HepG2 (cell line): ENCODE measurements around the gene PHF19. TPM values are rescaled to one million over a fixed set of nuclear protein-coding genes. Genes with fewer than 3 reads are reported as not detected.
A peak's percentile ranks its signal among the peaks of the same experiment; 100 is the strongest.

Source experiments
- ATAC-seq: fragments of 200-7000 bp; cut with Tn5 transposase; 3 replicates; pipeline ENCODE4 v1.9.1; 2020; ENCODE audit warnings: mild to moderate bottlenecking, moderate library complexity
- BruUV-seq: library from RNA; stranded (reverse); fragments of 400-500 nt; replicated peaks from 2 replicates; lab custom pipeline; 2021; lab: Mats Ljungman, UMichigan
- CTCF ChIA-PET: fragments of 300-600 bp; formaldehyde crosslinking; extraction: SDS; loops from one replicate; lab custom pipeline; 2021; ENCODE audit warnings: low total read pairs, inconsistent platforms, low intra/inter-chr PET ratio; lab: Yijun Ruan, JAX
- POLR2A ChIA-PET: fragments of 350-600 bp; sonication (Branson Sonifier 250); formaldehyde crosslinking; loops from one replicate; lab custom pipeline; 2020; ENCODE audit warnings: antibody characterized with exemption, inconsistent platforms; lab: Yijun Ruan, JAX
- DNase-seq: peaks from one replicate; pipeline ENCODE4 v3.0.0-alpha.2; 2015; ENCODE audit warnings: low spot score
- FAIRE-seq: peaks from 3 replicates; lab custom pipeline; 2011; peaks lifted over from hg19 to GRCh38; lab: Jason Lieb, UNC
- H2AFZ ChIP-seq: one replicate; pipeline ENCODE4 v1.6.1; 2011; ENCODE audit warnings: low read length, inconsistent platforms
- H3K27ac ChIP-seq: fragments of 300-600 bp; 3 replicates; pipeline ENCODE4 v1.8.0; 2011; ENCODE audit warnings: mixed run types, mild to moderate bottlenecking, mixed read lengths, low read length, inconsistent platforms; ENCODE audit not compliant: insufficient read depth; ENCODE audit errors: extremely low read length
- H3K27me3 ChIP-seq, 2 experiments: fragments of 200-600 bp in 1 of 2; 2 replicates in 1 of 2; 3 replicates in 1 of 2; pipeline versions ENCODE4 v1.6.0 to v1.8.0; 2011; ENCODE audit warnings: low read length in 2 of 2, mild to moderate bottlenecking in 2 of 2, moderate library complexity in 2 of 2, inconsistent platforms in 1 of 2; ENCODE audit not compliant: insufficient read depth in 2 of 2, control insufficient read depth in 1 of 2
- H3K36me3 ChIP-seq, 2 experiments: fragments of 200-600 bp in 1 of 2; replicated peaks in 1 of 2; 2 replicates in 1 of 2; 3 replicates in 1 of 2; pipeline versions ENCODE4 v1.5.1 to v1.8.0; 2011; ENCODE audit warnings: low read length in 2 of 2, inconsistent platforms in 1 of 2; ENCODE audit not compliant: insufficient read depth in 2 of 2, control insufficient read depth in 1 of 2
- H3K4me1 ChIP-seq: 2 replicates; pipeline ENCODE4 v1.5.1; 2012; ENCODE audit warnings: low read length, inconsistent platforms; ENCODE audit not compliant: insufficient read depth
- H3K4me2 ChIP-seq: 2 replicates; pipeline ENCODE4 v1.6.0; 2011; ENCODE audit warnings: low read depth, low read length, inconsistent platforms
- H3K4me3 ChIP-seq, 3 experiments: fragments of 200-600 bp in 1 of 3; sonication (generic), shearing (Covaris generic) in 1 of 3; replicated peaks in 1 of 3; 2 replicates each; pipeline ENCODE4 v1.5.1; 2011 to 2016; ENCODE audit warnings: low read length in 3 of 3, inconsistent platforms in 2 of 3, low read depth in 2 of 3, mild to moderate bottlenecking in 2 of 3, control low read depth in 1 of 3, mixed read lengths in 1 of 3; ENCODE audit not compliant: insufficient read depth in 1 of 3
- H3K79me2 ChIP-seq: one replicate; pipeline ENCODE4 v1.6.1; 2011; ENCODE audit warnings: low read length, inconsistent platforms; ENCODE audit not compliant: insufficient read depth
- H3K9ac ChIP-seq: 2 replicates; pipeline ENCODE4 v1.6.0; 2011; ENCODE audit warnings: mild to moderate bottlenecking, low read depth, low read length, inconsistent platforms; ENCODE audit not compliant: insufficient read depth
- H3K9me3 ChIP-seq: 2 replicates; pipeline ENCODE4 v1.5.1; 2012; ENCODE audit warnings: mild to moderate bottlenecking, low read length
- H4K20me1 ChIP-seq: 2 replicates; pipeline ENCODE4 v1.6.0; 2011; ENCODE audit warnings: inconsistent platforms, mild to moderate bottlenecking, low read length, moderate library complexity; ENCODE audit not compliant: insufficient read depth
- SRSF1 ChIP-seq: fragments of 200-400 bp; formaldehyde crosslinking; optimal IDR thresholded peaks from 2 replicates; pipeline ENCODE3; 2017; ENCODE audit warnings: mild to moderate bottlenecking, low read depth, low read length, moderate library complexity
- ZBTB7A ChIP-seq: sonication (generic); formaldehyde crosslinking; IDR thresholded peaks from 2 replicates; pipeline ENCODE4 v1.8.0; 2022; ENCODE audit warnings: mild to moderate bottlenecking, missing genetic modification reagents
- ZKSCAN5 ChIP-seq: sonication (generic); formaldehyde crosslinking; IDR thresholded peaks from 2 replicates; pipeline ENCODE4 v1.5.1; 2020; ENCODE audit warnings: mild to moderate bottlenecking, missing genetic modification reagents
- ZMAT3 ChIP-seq: sonication (generic); formaldehyde crosslinking; conservative IDR thresholded peaks from 2 replicates; pipeline ENCODE4 v1.7.0; 2021; ENCODE audit warnings: missing genetic modification reagents
- ZMYM3 ChIP-seq: sonication (generic); formaldehyde crosslinking; IDR thresholded peaks from 2 replicates; pipeline ENCODE4 v1.5.1; 2020; ENCODE audit warnings: mild to moderate bottlenecking, missing genetic modification reagents
- ZNF780A ChIP-seq: sonication (generic); formaldehyde crosslinking; IDR thresholded peaks from 2 replicates; pipeline ENCODE4 v1.8.0; 2022; ENCODE audit warnings: mild to moderate bottlenecking, missing genetic modification reagents, moderate library complexity
- ZNF782 ChIP-seq: sonication (generic); formaldehyde crosslinking; IDR thresholded peaks from 2 replicates; pipeline ENCODE4 v1.4.0; 2020; ENCODE audit warnings: missing genetic modification reagents, mild to moderate bottlenecking, borderline replicate concordance
- WGBS: methylation state at CpG from one replicate; pipeline ENCODE4 v1.1.6; 2017; ENCODE audit warnings: low lambda C conversion rate; 5-methylcytosine and 5-hydroxymethylcytosine counted together
- in situ Hi-C: cut with HindIII; loops from 2 replicates; pipeline ENCODE4 v1.10.0; 2017; ENCODE audit warnings: low pct_unique_long_range_greater_than_20kb; ENCODE audit not compliant: extremely low pct_ligation_motif_present
- intact Hi-C: fragments of 100-400 bp; cut with micrococcal nuclease; formaldehyde crosslinking; loops from one replicate; pipeline ENCODE4 v1.10.0; 2022; ENCODE audit not compliant: unreplicated experiment
- polyA plus RNA-seq, 8 experiments: library from polyadenylated mRNA; depleted of rRNA in 3 of 8; stranded (reverse) in 7 of 8; unstranded in 1 of 8; fragments of >200 nt; fragmentation: Illumina TruSeq in 4 of 8; extraction: Trizol in 4 of 8; gene quantifications; 2 replicates each; pipeline versions ENCODE4 v1.2.1 to v1.2.3, GENCODE V29; 2011 to 2016; ENCODE audit warnings: low read depth in 4 of 8, missing spikeins in 1 of 8, mixed read lengths in 1 of 8; ENCODE audit not compliant: insufficient read depth in 1 of 8
- total RNA-seq, 5 experiments: library from RNA; depleted of rRNA; stranded (reverse); fragments of >200 nt; fragmentation: Illumina TruSeq; extraction: Trizol; gene quantifications; 2 replicates each; pipeline ENCODE4 v1.2.3, GENCODE V29; 2016; ENCODE audit warnings: low read depth in 1 of 5
- TF ChIP-seq, protein P1 (sequence below): sonication (generic); formaldehyde crosslinking; IDR thresholded peaks from 2 replicates; pipeline ENCODE4 v1.8.0; 2022; ENCODE audit warnings: mild to moderate bottlenecking, missing genetic modification reagents, moderate library complexity
- TF ChIP-seq, protein P2 (sequence below): sonication (generic); formaldehyde crosslinking; IDR thresholded peaks from 2 replicates; pipeline ENCODE4 v1.4.0; 2020; ENCODE audit warnings: missing genetic modification reagents
- TF ChIP-seq, protein P3 (sequence below): IDR thresholded peaks from 2 replicates; pipeline ENCODE4 v1.6.1; 2016; ENCODE audit warnings: low read depth, missing genetic modification reagents, missing compliant biosample characterization

PHF19 gene
- total and polyA plus RNA-seq, 2 of the 13 experiments (the other 11 are each of a cell fraction or from before 2014, with no cell fraction given), result 29.7 to 41.3 TPM

DNA sequence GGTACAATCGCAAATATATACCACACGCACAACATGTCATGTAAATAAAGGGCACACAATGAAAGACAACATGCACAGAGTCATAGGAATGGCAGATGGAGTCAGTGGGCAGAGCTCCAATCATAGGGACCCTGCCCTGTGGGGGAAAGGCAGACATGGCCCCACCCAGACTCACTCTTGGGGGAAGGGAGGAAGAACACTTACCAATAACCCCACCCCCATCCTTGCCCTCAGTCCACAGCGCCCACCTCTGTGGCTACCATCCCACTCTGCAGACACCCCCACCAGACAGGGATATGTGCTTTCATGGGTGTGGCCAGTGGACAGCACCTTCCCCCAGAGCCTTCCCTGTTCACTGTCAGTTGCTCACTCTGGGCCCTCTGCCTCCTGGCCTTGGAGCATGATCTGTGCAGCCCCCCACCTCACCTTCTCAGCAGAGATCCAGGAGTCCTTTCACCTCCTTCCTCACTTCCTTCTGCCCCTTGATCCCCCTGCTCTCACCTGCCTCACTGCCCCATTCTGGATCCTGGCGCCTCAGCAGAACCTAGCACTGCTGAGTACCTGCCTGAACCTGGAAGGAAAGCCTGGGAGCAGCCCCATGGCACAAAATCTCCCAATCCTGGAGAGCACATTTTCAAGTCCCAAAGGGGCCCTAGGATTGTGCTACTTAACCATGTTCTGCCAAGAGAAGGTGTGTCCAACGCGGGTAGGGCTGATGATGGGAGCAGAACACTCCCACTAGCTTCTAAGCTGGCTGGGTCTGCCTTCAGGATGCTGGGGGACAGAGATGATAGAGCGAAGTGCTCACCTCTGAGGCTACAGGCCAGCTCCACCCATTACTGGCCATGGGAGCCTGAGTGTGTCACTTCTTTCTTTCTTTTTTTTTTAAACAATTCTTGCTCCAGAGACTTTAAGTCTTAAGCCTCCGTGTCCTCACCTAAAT, 1.5 kb upstream of the PHF19 start:
- BruUV-seq, result no TSS peak

More for the DNA sequence above, 1.5 kb upstream of the PHF19 start:
- 45% methylated on average over 8 of the region's 8 CpGs for WGBS
- TF ChIP-seq ZMAT3 (CRISPR knock-in tag), result 0 out of 2 replicates have a peak, but pooled peaks have one; percentile 2
- 0 out of 2 replicates have a peak, but pooled peaks have one; percentile 1 for TF ChIP-seq ZNF780A
- no peak for TF ChIP-seq SRSF1
- TF ChIP-seq ZNF782 (CRISPR knock-in tag), result no peak
- TF ChIP-seq ZBTB7A (CRISPR knock-in tag), result 0 out of 2 replicates have a peak, but pooled peaks have one; percentile 56
- TF ChIP-seq, protein P1, sequence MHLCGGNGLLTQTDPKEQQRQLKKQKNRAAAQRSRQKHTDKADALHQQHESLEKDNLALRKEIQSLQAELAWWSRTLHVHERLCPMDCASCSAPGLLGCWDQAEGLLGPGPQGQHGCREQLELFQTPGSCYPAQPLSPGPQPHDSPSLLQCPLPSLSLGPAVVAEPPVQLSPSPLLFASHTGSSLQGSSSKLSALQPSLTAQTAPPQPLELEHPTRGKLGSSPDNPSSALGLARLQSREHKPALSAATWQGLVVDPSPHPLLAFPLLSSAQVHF (CRISPR knock-in tag), result no peak
- TF ChIP-seq, protein P2, sequence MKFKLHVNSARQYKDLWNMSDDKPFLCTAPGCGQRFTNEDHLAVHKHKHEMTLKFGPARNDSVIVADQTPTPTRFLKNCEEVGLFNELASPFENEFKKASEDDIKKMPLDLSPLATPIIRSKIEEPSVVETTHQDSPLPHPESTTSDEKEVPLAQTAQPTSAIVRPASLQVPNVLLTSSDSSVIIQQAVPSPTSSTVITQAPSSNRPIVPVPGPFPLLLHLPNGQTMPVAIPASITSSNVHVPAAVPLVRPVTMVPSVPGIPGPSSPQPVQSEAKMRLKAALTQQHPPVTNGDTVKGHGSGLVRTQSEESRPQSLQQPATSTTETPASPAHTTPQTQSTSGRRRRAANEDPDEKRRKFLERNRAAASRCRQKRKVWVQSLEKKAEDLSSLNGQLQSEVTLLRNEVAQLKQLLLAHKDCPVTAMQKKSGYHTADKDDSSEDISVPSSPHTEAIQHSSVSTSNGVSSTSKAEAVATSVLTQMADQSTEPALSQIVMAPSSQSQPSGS, result no peak
- 0 out of 2 replicates have a peak, but pooled peaks have one; percentile 13 for TF ChIP-seq ZMYM3
- TF ChIP-seq, protein P3, sequence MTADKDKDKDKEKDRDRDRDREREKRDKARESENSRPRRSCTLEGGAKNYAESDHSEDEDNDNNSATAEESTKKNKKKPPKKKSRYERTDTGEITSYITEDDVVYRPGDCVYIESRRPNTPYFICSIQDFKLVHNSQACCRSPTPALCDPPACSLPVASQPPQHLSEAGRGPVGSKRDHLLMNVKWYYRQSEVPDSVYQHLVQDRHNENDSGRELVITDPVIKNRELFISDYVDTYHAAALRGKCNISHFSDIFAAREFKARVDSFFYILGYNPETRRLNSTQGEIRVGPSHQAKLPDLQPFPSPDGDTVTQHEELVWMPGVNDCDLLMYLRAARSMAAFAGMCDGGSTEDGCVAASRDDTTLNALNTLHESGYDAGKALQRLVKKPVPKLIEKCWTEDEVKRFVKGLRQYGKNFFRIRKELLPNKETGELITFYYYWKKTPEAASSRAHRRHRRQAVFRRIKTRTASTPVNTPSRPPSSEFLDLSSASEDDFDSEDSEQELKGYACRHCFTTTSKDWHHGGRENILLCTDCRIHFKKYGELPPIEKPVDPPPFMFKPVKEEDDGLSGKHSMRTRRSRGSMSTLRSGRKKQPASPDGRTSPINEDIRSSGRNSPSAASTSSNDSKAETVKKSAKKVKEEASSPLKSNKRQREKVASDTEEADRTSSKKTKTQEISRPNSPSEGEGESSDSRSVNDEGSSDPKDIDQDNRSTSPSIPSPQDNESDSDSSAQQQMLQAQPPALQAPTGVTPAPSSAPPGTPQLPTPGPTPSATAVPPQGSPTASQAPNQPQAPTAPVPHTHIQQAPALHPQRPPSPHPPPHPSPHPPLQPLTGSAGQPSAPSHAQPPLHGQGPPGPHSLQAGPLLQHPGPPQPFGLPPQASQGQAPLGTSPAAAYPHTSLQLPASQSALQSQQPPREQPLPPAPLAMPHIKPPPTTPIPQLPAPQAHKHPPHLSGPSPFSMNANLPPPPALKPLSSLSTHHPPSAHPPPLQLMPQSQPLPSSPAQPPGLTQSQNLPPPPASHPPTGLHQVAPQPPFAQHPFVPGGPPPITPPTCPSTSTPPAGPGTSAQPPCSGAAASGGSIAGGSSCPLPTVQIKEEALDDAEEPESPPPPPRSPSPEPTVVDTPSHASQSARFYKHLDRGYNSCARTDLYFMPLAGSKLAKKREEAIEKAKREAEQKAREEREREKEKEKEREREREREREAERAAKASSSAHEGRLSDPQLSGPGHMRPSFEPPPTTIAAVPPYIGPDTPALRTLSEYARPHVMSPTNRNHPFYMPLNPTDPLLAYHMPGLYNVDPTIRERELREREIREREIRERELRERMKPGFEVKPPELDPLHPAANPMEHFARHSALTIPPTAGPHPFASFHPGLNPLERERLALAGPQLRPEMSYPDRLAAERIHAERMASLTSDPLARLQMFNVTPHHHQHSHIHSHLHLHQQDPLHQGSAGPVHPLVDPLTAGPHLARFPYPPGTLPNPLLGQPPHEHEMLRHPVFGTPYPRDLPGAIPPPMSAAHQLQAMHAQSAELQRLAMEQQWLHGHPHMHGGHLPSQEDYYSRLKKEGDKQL, result no peak
- TF ChIP-seq ZKSCAN5, result 0 out of 2 replicates have a peak, but pooled peaks have one; percentile 24
- in situ Hi-C loops (no loop called here), intact Hi-C loops (loop anchor here (5.0 kb wide), 1 partner anchor 121 kb away; no protein-coding TSS in a partner anchor)
- peak overlapping the region; percentile 84; the same call in 1 of the 2 replicates for H3K9ac ChIP-seq
- ATAC-seq (no peak), FAIRE-seq (no peak), DNase-seq (no peak)
- H3K4me3 ChIP-seq, result peak overlapping the region; percentile 55 to 89 (median 77); a peak in 5 of 6 replicates
- no peaks in the 10 kb centered on the region; a peak in 1 of 5 replicates for H3K27me3 ChIP-seq
- H3K36me3 ChIP-seq, result peaks cover 8 to 16% of the 10 kb centered on the region in 2 experiments; a peak in 4 of 5 replicates
- no peak overlapping the region for H3K27ac ChIP-seq
- no peaks in the 10 kb centered on the region for H3K9me3 ChIP-seq
- H2AFZ ChIP-seq, result no peak overlapping the region
- peaks cover 14% of the 10 kb centered on the region for H3K79me2 ChIP-seq
- ChIA-PET CTCF (no interaction called here), POLR2A (no interaction called here)
- peak overlapping the region; percentile 99 for H3K4me2 ChIP-seq
- no peaks in the 10 kb centered on the region for H4K20me1 ChIP-seq
- peaks cover 52% of the 10 kb centered on the region for H3K4me1 ChIP-seq
